ENCODE measurements around the gene HMCES.
A peak's percentile ranks its signal among the peaks of the same experiment; 100 is the strongest.
"Not testable (repeated sequence)": the region's sequence is repeated elsewhere in the genome, so short reads cannot be mapped to it uniquely, and the experiment has no call there.

The HMCES gene

GRCh38 chr3:129323651-129324294 is 45.1 kb downstream of the HMCES start:
- DNase-seq: no peak

DNA sequence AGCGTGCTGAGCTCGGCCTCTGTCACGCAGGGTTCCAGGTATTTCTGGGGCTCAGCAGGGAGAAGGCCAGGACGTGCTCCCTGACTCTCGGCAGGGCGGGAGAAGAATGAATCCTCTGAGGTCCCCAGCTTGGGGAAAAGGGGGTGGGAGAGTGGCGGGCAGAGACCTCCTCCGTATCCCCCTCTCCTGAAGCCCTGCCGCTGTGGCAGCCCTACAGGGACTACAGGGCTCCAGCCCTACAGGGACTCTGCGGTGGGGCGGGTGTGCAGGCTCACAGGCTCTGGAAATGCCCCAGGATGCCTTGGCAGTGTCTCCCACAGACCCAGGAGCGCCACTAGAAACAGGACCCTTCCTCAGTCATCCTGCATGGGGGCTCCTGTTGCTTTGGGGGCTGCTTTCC is 46.2 kb downstream of the HMCES start:
- DNase-seq: no peak

DNA sequence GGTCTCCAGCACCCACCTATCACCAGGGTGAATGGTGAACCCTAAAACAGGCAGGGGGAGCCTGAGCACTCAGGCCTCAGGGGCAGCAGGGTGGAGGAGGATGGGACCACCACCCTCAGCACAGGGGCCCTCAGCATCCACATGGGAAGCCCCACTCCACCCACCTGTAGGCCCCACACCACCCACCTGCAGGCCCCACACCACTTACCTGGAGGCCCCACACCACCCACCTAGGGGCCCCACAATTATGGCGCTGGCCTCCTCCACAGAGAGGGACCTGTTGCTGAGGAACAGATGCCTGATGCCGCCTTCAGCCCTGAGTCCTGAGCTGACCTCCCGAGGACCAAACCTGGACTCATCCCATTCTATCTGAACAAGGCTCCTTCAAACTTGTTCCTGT is 46.7 kb downstream of the HMCES start:
- DNase-seq: no peak

DNA sequence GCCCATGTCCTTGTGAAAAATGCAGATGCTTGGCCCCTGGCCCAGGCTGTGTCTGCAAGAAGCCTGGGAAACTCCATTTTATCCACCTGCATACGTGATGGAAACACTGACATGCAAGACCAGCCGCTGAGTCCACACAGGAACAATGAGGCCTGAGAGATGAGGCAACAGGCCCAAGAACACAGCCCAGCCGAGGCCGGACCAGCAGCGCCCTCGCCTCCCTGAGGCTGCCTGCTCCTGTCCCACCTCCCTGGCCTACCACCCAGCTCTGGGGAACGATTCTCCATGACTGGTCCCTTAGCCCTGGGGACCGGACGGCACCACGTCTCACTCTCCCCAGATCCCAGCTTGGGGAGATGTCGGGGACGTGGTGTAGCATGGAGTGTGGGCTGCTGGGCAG is 47.5 kb downstream of the HMCES start:
- no peak for DNase-seq

DNA sequence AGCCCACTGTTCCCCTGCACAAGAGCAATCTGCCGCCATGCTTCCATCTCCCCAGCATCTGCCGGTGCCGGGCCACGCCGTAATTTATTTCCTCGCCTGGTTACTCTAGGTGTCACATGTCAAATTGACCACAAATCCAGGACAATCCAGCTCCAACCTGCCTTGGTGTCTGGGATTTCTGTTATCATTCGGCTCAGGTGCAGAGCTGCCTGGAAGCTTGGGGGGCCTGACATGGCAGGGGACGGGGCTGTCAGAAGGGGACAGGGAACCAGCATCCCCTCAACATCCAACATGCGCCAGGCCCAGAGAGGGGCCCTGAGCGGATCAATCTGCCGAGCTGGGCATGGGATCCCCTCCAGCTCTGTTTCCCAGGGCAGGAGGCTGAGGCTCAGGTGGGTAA is 47.9 kb downstream of the HMCES start:
- no peak for DNase-seq

GRCh38 chr3:129327510-129327909 is 48.8 kb downstream of the HMCES start:
- DNase-seq: no peak

GRCh38 chr3:129329858-129330257 is 51.2 kb downstream of the HMCES start:
- DNase-seq: no peak

DNA sequence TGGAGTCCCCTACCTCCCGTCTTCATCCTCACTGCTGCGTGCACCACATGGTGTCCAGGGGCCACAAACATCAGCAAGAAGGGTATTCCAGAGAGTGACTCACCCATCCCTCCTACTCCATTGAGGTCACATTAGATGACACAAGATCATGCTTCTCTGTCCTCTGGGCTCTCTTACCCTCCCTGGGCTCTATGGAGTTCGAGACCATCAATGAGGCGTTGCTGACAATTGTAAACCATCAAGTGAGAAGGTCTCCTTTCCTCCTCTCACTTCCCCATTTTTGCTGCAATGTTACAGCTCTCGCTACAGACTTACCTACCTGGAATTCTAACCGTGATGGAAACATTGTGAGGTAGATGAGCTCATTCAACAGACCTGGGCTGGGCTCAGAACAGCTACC is 51.7 kb downstream of the HMCES start:
- no peak for DNase-seq

- no peak for DNase-seq
Observed at GRCh38 chr3:129333891-129334290, 55.2 kb downstream of the HMCES start.

DNA sequence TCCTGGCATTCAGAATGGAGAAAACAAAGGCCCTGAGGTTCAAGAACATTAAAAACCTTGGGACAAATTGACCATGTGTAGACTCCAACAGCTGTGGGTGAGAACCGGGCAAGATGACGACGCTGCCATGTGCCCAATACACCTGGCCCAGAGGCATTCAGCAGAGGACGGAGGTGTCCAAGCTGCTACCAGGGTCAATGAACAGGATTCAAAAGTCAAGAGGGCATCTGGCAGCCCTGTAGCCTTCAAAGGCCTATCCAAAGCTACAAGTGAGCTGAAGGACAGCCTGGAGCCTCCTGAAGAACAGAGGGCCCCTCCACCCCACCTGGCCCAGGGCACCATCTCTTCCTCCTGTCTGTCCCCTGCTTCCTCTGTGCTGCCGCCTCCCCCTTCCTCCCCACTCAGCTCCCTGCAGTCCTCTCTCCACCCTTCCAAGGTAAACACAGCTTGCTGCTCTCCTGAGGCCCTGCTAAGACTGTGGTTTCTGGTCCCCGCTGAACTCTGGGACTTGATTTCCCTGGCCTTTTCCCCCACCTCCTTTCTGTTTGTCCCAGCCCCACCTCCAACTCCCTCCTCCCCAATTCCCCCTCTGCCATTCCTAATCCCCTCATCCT is 57.5 kb downstream of the HMCES start:
- no peak for DNase-seq

DNA sequence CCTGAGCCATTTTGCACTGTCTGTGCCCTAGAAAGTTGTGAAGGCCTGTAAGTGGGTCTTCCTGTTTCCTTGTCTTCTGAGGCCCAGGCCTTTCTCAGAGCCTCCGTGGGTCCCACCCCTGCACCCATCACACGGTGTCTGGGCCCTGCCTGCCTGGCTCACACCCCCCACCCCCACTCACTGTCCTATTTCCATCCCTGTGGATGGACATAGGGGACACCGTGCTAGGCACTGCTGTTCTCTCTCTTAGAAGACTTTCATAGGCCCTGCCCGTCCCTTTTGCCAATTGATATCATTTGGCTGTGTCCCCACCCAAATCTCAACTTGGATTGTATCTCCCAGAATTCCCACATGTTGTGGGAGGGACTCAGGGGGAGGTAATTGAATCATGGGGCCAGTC is 59.0 kb downstream of the HMCES start:
- not testable (repeated sequence) for DNase-seq

DNA sequence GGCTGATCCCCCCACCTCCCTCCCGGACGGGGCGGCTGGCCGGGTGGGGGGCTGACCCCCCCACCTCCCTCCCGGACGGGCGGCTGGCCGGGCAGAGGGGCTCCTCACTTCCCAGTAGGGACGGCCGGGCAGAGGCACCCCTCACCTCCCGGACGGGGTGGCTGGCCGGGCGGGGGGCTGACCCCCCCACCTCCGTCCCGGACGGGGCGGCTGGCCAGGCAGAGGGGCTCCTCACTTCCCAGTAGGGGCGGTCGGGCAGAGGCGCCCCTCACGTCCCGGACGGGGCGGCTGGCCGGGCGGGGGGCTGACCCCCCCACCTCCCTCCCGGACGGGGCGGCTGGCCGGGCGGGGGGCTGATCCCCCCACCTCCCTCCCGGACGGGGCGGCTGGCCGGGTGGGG is 60.5 kb downstream of the HMCES start:
- not testable (repeated sequence) for DNase-seq

DNA sequence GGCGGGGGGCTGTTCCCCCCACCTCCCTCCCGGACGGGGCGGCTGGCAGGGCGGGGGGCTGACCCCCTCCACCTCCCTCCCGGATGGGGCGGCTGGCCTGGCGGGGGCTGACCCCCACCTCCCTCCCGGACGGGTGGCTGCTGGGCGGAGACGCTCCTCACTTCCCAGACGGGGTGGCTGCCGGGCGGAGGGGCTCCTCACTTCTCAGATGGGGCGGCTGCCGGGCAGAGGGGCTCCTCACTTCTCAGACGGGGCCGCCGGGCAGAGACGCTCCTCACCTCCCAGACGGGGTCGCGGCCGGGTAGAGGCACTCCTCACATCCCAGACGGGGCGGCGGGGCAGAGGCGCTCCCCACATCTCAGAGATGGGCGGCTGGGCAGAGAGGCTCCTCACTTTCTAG is 61.2 kb downstream of the HMCES start:
- DNase-seq: not testable (repeated sequence)

- DNase-seq: no peak
Observed at GRCh38 chr3:129341331-129342141, 62.9 kb downstream of the HMCES start.

GRCh38 chr3:129343643-129344360 is 65.1 kb downstream of the HMCES start:
- DNase-seq: peak; percentile 61 to 69

- DNase-seq: no peak
Observed at GRCh38 chr3:129344540-129345220, 66.0 kb downstream of the HMCES start.

- no peak for DNase-seq
Observed at GRCh38 chr3:129345281-129345680, 66.6 kb downstream of the HMCES start.

DNA sequence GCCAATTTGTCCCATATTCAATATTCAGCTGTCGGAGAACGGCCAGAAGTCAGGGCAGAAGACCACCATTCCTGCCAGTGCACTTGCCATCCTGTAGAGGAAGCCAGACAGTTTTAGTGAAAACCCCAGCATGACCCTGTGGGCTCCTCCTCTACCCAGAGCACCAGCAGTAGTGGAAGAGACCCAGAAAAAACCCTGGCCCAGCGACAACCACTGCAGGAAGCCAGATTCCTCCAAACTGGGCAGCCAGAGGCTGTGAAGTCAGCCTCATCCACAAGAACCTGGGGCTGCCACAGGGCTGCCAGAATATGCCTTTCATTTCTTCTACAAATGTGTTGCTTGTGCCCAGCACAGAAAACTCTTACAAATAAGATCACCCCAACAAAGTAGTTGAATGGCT is 67.3 kb downstream of the HMCES start:
- DNase-seq: no peak

- no peak for DNase-seq
Observed at GRCh38 chr3:129346695-129347457, 68.2 kb downstream of the HMCES start.

- DNase-seq: no peak
Observed at GRCh38 chr3:129347458-129347845, 68.8 kb downstream of the HMCES start.

GRCh38 chr3:129348734-129349133 is 70.1 kb downstream of the HMCES start:
- DNase-seq: no peak

GRCh38 chr3:129349169-129349568 is 70.5 kb downstream of the HMCES start:
- DNase-seq: not testable (repeated sequence)
